ENCODE data around the gene COX4I2. TPM values are rescaled to one million over a fixed set of nuclear protein-coding genes. Genes with fewer than 3 reads are reported as not detected.
A peak's percentile ranks its signal among the peaks of the same experiment; 100 is the strongest.

The COX4I2 gene
- polyA plus RNA-seq, 3 donors: not detected

GRCh38 chr20:31662372-31662854 is 24.7 kb downstream of the COX4I2 start:
- Histone ChIP-seq H3K4me2 (replicated peaks; ENCODE audit: extremely low read depth, low read length, poor library complexity, severe bottlenecking) (peak overlapping the region; percentile 95), H3K9me3 (replicated peaks in 1 of 2; ENCODE audit: control insufficient read depth in 1 of 2, insufficient read depth in 1 of 2, low read length in 2 of 2) (no peaks in the 10 kb centered on the region), H3K79me2 (ENCODE audit: insufficient read depth, low read length) (no peaks in the 10 kb centered on the region), H3K36me3 (replicated peaks in 1 of 2; ENCODE audit: control insufficient read depth in 1 of 2, insufficient read depth in 2 of 2, low read length in 2 of 2) (peaks cover 16 to 27% of the 10 kb centered on the region in 2 donors), H2AFZ (ENCODE audit: insufficient read depth, low read depth, low read length, poor library complexity, severe bottlenecking) (peak overlapping the region; percentile 90), H3K4me1 (ENCODE audit: control insufficient read depth in 1 of 2, insufficient read depth in 2 of 2, low read length in 2 of 2) (peaks cover 11 to 28% of the 10 kb centered on the region in 2 donors), H4K20me1 (ENCODE audit: insufficient read depth, low read length) (peaks cover 6% of the 10 kb centered on the region), H3K27me3 (ENCODE audit: control insufficient read depth in 2 of 2, insufficient read depth in 2 of 2, low read length in 2 of 2) (no peaks in the 10 kb centered on the region), H3K27ac (ENCODE audit: low read depth in 1 of 2, low read length in 2 of 2) (no peak overlapping the region), H3K9ac (ENCODE audit: insufficient read depth, low read length, poor library complexity, severe bottlenecking) (no peak overlapping the region), H3K4me3 (replicated peaks in 1 of 3; ENCODE audit: low read depth in 2 of 3, low read length in 3 of 3) (peak overlapping the region in 1 of 3 experiments; percentile 81)
- TF ChIP-seq CTCF (IDR thresholded peaks at IDR 0.05): no peak
- no peak for DNase-seq
- Mint-ChIP-seq H3K27me3 (ENCODE audit: low read depth in 3 of 3) (peaks cover 4 to 7% (median 5%) of the 10 kb centered on the region in 3 donors), H3K4me1 (peaks cover 28% of the 10 kb centered on the region), H3K9me3 (no peaks in the 10 kb centered on the region), H3K36me3 (peaks cover 21 to 25% of the 10 kb centered on the region in 2 donors), H3K27ac (peak overlapping the region in 4 of 7 donors; percentile 31 to 76 (median 70)), H3K4me3 (peak overlapping the region; percentile 82 to 91)
- WGBS (ENCODE audit: insufficient coverage): 72% methylated on average over 6 of the region's 6 CpGs
- intact Hi-C loops (cut with micrococcal nuclease): no loop called here

DNA sequence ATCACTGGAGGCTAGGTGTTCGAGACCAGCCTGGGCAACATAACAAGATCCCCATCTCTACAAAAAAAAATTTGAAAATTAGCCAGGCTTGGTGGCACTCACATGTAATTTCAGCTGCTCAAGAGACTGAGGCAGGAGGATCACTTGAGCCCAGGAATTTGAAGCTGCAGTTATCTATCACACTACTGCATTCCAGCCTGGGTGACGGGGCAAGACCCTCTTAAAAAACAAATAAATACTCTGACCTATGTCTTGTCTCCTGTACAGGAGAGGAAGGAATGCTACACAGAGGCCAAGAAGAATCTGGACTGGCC is 25.8 kb downstream of the COX4I2 start:
- H3K4me2 ChIP-seq (replicated peaks; ENCODE audit: extremely low read depth, low read length, poor library complexity, severe bottlenecking): no peak overlapping the region
- H3K4me1 ChIP-seq (ENCODE audit: control insufficient read depth in 1 of 2, insufficient read depth in 2 of 2, low read length in 2 of 2): peaks cover 19 to 38% of the 10 kb centered on the region in 2 donors
- no peak overlapping the region for H3K27ac ChIP-seq (ENCODE audit: low read depth in 1 of 2, low read length in 2 of 2)
- no peaks in the 10 kb centered on the region for H3K79me2 ChIP-seq (ENCODE audit: insufficient read depth, low read length)
- peaks cover 4 to 6% (median 6%) of the 10 kb centered on the region in 3 donors for H3K27me3 Mint-ChIP-seq (ENCODE audit: low read depth in 3 of 3)
- H3K27me3 ChIP-seq (ENCODE audit: control insufficient read depth in 2 of 2, insufficient read depth in 2 of 2, low read length in 2 of 2): no peaks in the 10 kb centered on the region
- TF ChIP-seq CTCF (IDR thresholded peaks at IDR 0.05): no peak
- H2AFZ ChIP-seq (ENCODE audit: insufficient read depth, low read depth, low read length, poor library complexity, severe bottlenecking): no peak overlapping the region
- H3K36me3 Mint-ChIP-seq: peaks cover 25 to 26% of the 10 kb centered on the region in 2 donors
- H3K4me3 Mint-ChIP-seq: no peak overlapping the region
- peaks cover 13% of the 10 kb centered on the region for H4K20me1 ChIP-seq (ENCODE audit: insufficient read depth, low read length)
- no peak for DNase-seq
- H3K4me1 Mint-ChIP-seq: peaks cover 36% of the 10 kb centered on the region
- WGBS (ENCODE audit: insufficient coverage): 100% methylated on average over 1 of the region's 2 CpGs
- intact Hi-C loops (cut with micrococcal nuclease): no loop called here
- no peaks in the 10 kb centered on the region for H3K9me3 ChIP-seq (replicated peaks in 1 of 2; ENCODE audit: control insufficient read depth in 1 of 2, insufficient read depth in 1 of 2, low read length in 2 of 2)
- H3K9me3 Mint-ChIP-seq: no peaks in the 10 kb centered on the region
- H3K27ac Mint-ChIP-seq: peak overlapping the region in 2 of 7 donors; percentile 41 to 46
- no peak overlapping the region for H3K9ac ChIP-seq (ENCODE audit: insufficient read depth, low read length, poor library complexity, severe bottlenecking)
- H3K36me3 ChIP-seq (replicated peaks in 1 of 2; ENCODE audit: control insufficient read depth in 1 of 2, insufficient read depth in 2 of 2, low read length in 2 of 2): peaks cover 16 to 27% of the 10 kb centered on the region in 2 donors
- H3K4me3 ChIP-seq (replicated peaks in 1 of 3; ENCODE audit: low read depth in 2 of 3, low read length in 3 of 3): no peak overlapping the region
